Measurements from ENCODE around the gene ID4. TPM values are rescaled to one million over a fixed set of nuclear protein-coding genes. Genes with fewer than 3 reads are reported as not detected.
A peak's percentile ranks its signal among the peaks of the same experiment; 100 is the strongest.

ID4 gene
- total RNA-seq: not detected

- Mint-ChIP-seq H3K36me3 (ENCODE audit: low read depth) (peaks cover 1% of the 10 kb centered on the region), H3K27ac (no peak within 1 kb of the TSS), H3K4me1 (ENCODE audit: low read depth) (peaks cover 8% of the 10 kb centered on the region), H3K9me3 (no peaks in the 10 kb centered on the region), H3K27me3 (ENCODE audit: low read depth) (peaks cover 38% of the 10 kb centered on the region), H3K4me3 (no peak within 1 kb of the TSS)
- DNase-seq: no peak
- intact Hi-C loops (cut with micrococcal nuclease): no loop called here
- CTCF ChIA-PET: interaction anchor here (0.6 kb wide), 1 partner anchor 1261 kb away, joined by 3 read pairs; no protein-coding TSS in a partner anchor
These were observed at the start of gene ID4 for GRCh38 chr6:19836799-19837510. Gene ID4 (plus strand): TSS chr6:19837370. CDS start chr6:19837755, 385 bp downstream.

- intact Hi-C loops (cut with micrococcal nuclease): no loop called here
- H3K4me1 Mint-ChIP-seq (ENCODE audit: low read depth): no peaks in the 10 kb centered on the region
- CTCF ChIA-PET: no interaction called here
- no peak overlapping the region for H3K4me3 Mint-ChIP-seq
- DNase-seq: no peak
- H3K27ac Mint-ChIP-seq: no peak overlapping the region
- H3K36me3 Mint-ChIP-seq (ENCODE audit: low read depth): no peaks in the 10 kb centered on the region
- H3K9me3 Mint-ChIP-seq: no peaks in the 10 kb centered on the region
- H3K27me3 Mint-ChIP-seq (ENCODE audit: low read depth): no peaks in the 10 kb centered on the region
These were observed 48.5 kb upstream of the ID4 start for GRCh38 chr6:19788686-19789085.

GRCh38 chr6:19789100-19789803 is 47.9 kb upstream of the ID4 start:
- Mint-ChIP-seq H3K4me3 (no peak overlapping the region), H3K27ac (no peak overlapping the region), H3K36me3 (ENCODE audit: low read depth) (no peaks in the 10 kb centered on the region), H3K4me1 (ENCODE audit: low read depth) (no peaks in the 10 kb centered on the region), H3K9me3 (no peaks in the 10 kb centered on the region), H3K27me3 (ENCODE audit: low read depth) (no peaks in the 10 kb centered on the region)
- CTCF ChIA-PET: no interaction called here
- intact Hi-C loops (cut with micrococcal nuclease): no loop called here
- DNase-seq: no peak

- Mint-ChIP-seq H3K36me3 (ENCODE audit: low read depth) (no peaks in the 10 kb centered on the region), H3K9me3 (peaks cover 1% of the 10 kb centered on the region), H3K4me1 (ENCODE audit: low read depth) (no peaks in the 10 kb centered on the region), H3K27ac (no peak overlapping the region), H3K27me3 (ENCODE audit: low read depth) (no peaks in the 10 kb centered on the region), H3K4me3 (no peak overlapping the region)
- intact Hi-C loops (cut with micrococcal nuclease): no loop called here
- CTCF ChIA-PET: no interaction called here
- DNase-seq: no peak
These were observed 45.9 kb upstream of the ID4 start for GRCh38 chr6:19791267-19791666.

GRCh38 chr6:19795211-19795610 is 42.0 kb upstream of the ID4 start:
- Mint-ChIP-seq H3K27me3 (ENCODE audit: low read depth) (peaks cover 3% of the 10 kb centered on the region), H3K9me3 (peaks cover 8% of the 10 kb centered on the region), H3K27ac (no peak overlapping the region), H3K4me3 (no peak overlapping the region), H3K36me3 (ENCODE audit: low read depth) (peaks cover 2% of the 10 kb centered on the region), H3K4me1 (ENCODE audit: low read depth) (no peaks in the 10 kb centered on the region)
- intact Hi-C loops (cut with micrococcal nuclease): no loop called here
- CTCF ChIA-PET: no interaction called here
- no peak for DNase-seq

- H3K9me3 Mint-ChIP-seq: peaks cover 8% of the 10 kb centered on the region
- CTCF ChIA-PET: no interaction called here
- H3K36me3 Mint-ChIP-seq (ENCODE audit: low read depth): peaks cover 2% of the 10 kb centered on the region
- peaks cover 3% of the 10 kb centered on the region for H3K27me3 Mint-ChIP-seq (ENCODE audit: low read depth)
- intact Hi-C loops (cut with micrococcal nuclease): no loop called here
- H3K27ac Mint-ChIP-seq: no peak overlapping the region
- no peak for DNase-seq
- H3K4me1 Mint-ChIP-seq (ENCODE audit: low read depth): no peaks in the 10 kb centered on the region
- H3K4me3 Mint-ChIP-seq: no peak overlapping the region
These were observed 40.7 kb upstream of the ID4 start for GRCh38 chr6:19796452-19796851.

GRCh38 chr6:19798362-19798761 is 38.8 kb upstream of the ID4 start:
- Mint-ChIP-seq H3K27me3 (ENCODE audit: low read depth) (peaks cover 8% of the 10 kb centered on the region), H3K27ac (no peak overlapping the region), H3K4me1 (ENCODE audit: low read depth) (peaks cover under 1% of the 10 kb centered on the region), H3K36me3 (ENCODE audit: low read depth) (peaks cover 2% of the 10 kb centered on the region), H3K4me3 (no peak overlapping the region), H3K9me3 (peaks cover 8% of the 10 kb centered on the region)
- intact Hi-C loops (cut with micrococcal nuclease): no loop called here
- CTCF ChIA-PET: no interaction called here
- no peak for DNase-seq

GRCh38 chr6:19802656-19803055 is 34.5 kb upstream of the ID4 start:
- Mint-ChIP-seq H3K27me3 (ENCODE audit: low read depth) (peaks cover 36% of the 10 kb centered on the region), H3K27ac (no peak overlapping the region), H3K4me3 (no peak overlapping the region), H3K4me1 (ENCODE audit: low read depth) (peaks cover 15% of the 10 kb centered on the region), H3K9me3 (no peaks in the 10 kb centered on the region), H3K36me3 (ENCODE audit: low read depth) (no peaks in the 10 kb centered on the region)
- intact Hi-C loops (cut with micrococcal nuclease): no loop called here
- CTCF ChIA-PET: no interaction called here
- no peak for DNase-seq

- intact Hi-C loops (cut with micrococcal nuclease): no loop called here
- Mint-ChIP-seq H3K4me3 (no peak overlapping the region), H3K9me3 (no peaks in the 10 kb centered on the region), H3K27ac (no peak overlapping the region), H3K36me3 (ENCODE audit: low read depth) (no peaks in the 10 kb centered on the region), H3K4me1 (ENCODE audit: low read depth) (peaks cover 15% of the 10 kb centered on the region), H3K27me3 (ENCODE audit: low read depth) (peaks cover 35% of the 10 kb centered on the region)
- DNase-seq: no peak
- CTCF ChIA-PET: no interaction called here
These were observed 33.6 kb upstream of the ID4 start for GRCh38 chr6:19803331-19804204.

- CTCF ChIA-PET: no interaction called here
These were observed 32.7 kb upstream of the ID4 start for GRCh38 chr6:19804205-19805128.

GRCh38 chr6:19805129-19805481 is 32.1 kb upstream of the ID4 start:
- no peak overlapping the region for H3K27ac Mint-ChIP-seq
- no peaks in the 10 kb centered on the region for H3K36me3 Mint-ChIP-seq (ENCODE audit: low read depth)
- no peaks in the 10 kb centered on the region for H3K9me3 Mint-ChIP-seq
- CTCF ChIA-PET: no interaction called here
- intact Hi-C loops (cut with micrococcal nuclease): no loop called here
- no peak for DNase-seq
- peaks cover 15% of the 10 kb centered on the region for H3K4me1 Mint-ChIP-seq (ENCODE audit: low read depth)
- H3K27me3 Mint-ChIP-seq (ENCODE audit: low read depth): peaks cover 32% of the 10 kb centered on the region
- H3K4me3 Mint-ChIP-seq: peak overlapping the region; percentile 60

More at GRCh38 chr6:19804205-19805128, 32.7 kb upstream of the ID4 start:
- peak; percentile 81 for DNase-seq
- H3K27ac Mint-ChIP-seq: no peak overlapping the region
- intact Hi-C loops (cut with micrococcal nuclease): no loop called here
- peaks cover 15% of the 10 kb centered on the region for H3K4me1 Mint-ChIP-seq (ENCODE audit: low read depth)
- peak overlapping the region; percentile 60 for H3K4me3 Mint-ChIP-seq
- peaks cover 32% of the 10 kb centered on the region for H3K27me3 Mint-ChIP-seq (ENCODE audit: low read depth)
- no peaks in the 10 kb centered on the region for H3K36me3 Mint-ChIP-seq (ENCODE audit: low read depth)
- H3K9me3 Mint-ChIP-seq: no peaks in the 10 kb centered on the region

GRCh38 chr6:19806971-19807396 is 30.2 kb upstream of the ID4 start:
- no peak for DNase-seq
- Mint-ChIP-seq H3K4me1 (ENCODE audit: low read depth) (peaks cover 15% of the 10 kb centered on the region), H3K27me3 (ENCODE audit: low read depth) (peaks cover 36% of the 10 kb centered on the region), H3K27ac (no peak overlapping the region), H3K4me3 (no peak overlapping the region), H3K9me3 (no peaks in the 10 kb centered on the region), H3K36me3 (ENCODE audit: low read depth) (no peaks in the 10 kb centered on the region)
- intact Hi-C loops (cut with micrococcal nuclease): no loop called here
- CTCF ChIA-PET: no interaction called here
